Right kidney (tissue), 1 donor: ENCODE results near the gene FNDC5.

Source experiments
- DNase-seq: peaks from one replicate; pipeline ENCODE4 v3.0.0-alpha.2; 2016

The FNDC5 gene

DNA sequence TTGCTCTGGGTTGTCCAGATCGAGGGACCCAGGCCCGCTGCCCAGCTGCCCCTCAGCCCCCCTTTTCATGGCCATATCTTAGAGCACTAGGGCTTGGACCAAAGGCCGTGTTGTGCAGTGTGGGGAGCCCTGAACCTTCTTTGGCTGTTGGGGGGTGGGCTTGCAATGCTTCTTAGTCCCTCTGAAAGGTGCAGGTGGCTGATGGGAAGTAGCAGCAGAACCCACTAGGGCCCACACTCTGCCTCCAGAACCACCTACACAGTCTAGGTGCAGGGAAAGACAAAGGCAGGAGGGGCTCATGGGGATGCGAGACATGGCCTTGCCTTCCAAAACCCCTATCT lies 13.3 kb upstream of the FNDC5 start:
- DNase-seq: no peak

DNA sequence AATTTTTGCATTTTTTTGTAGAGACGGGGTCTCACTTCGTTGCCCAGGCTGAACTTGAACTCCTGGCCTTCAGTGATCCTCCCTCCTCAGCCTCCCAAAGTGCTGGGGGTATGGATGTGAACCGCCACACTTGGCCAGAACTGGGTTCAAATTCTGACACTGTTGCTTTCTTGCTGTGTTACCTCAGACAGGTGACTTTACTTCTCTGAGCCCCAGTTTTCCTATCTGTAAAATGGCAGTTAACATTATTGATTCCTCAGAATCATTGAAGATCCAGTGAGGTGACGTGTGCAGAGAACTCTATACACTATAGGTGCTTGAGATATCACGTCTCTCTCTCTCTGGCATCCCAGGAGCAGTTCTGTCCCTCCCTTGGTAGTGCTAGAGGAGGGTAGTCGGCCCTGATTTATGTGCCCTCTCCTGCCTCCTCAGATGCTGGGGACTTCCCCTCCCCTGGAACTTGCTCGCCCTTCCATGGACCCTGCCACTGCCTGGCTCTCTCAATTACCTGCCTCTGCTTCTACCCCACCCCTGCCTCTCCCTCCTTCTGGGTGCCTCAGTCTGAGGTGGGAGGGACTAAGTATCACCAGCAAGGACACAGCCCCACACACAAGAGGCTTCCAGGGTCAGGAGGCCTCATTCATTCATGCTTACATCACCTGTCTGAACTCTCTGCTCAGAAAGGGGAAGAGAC lies 12.8 kb upstream of the FNDC5 start:
- no peak for DNase-seq

DNA sequence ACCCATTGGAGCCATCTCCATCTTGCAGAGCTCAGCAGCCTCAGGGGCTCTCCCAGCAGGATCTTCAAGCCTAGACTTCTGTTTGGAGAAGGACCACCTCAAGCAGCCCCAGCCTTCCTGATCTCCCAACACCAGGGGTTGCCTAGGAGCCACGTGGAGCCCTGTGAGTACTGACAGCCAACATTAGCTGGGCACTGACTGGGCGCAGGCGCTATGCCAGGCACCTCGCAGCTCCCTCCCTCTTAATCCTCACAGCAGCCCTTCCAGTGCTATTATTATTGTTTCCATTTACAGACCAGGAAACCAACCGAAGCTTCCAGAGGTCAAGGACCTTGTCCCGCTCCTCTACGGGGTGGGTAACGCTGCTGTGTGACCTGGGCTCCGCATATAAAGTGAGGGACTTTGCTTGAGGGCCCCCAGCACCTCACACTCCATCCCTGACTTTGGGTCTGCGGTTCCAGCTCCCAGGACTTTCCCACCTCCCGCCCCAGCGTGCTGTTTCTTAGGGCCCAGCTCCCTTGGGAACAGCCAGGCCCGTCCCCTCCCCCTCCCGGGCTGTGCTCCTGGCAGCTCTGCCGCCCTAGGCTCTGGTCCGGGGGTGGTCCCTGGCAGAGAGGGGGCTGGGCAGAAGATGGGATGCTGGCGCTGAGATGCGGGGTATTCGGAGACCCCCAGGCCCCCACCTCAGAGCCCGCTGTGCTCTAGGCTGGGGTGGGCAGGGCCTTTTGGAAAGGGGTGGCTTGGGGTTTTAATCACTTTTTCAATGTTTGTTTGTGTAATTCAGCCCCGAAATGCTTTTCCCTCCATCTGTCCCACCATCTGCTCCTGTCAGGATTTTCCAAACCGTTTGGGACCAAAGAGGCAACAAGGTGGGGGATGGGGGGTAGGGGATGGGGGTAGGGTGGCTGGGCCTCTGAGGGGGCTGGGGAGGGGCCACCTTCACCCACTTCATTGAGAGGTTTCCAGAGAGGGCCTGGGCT lies 11.4 kb upstream of the FNDC5 start:
- no peak for DNase-seq

DNA sequence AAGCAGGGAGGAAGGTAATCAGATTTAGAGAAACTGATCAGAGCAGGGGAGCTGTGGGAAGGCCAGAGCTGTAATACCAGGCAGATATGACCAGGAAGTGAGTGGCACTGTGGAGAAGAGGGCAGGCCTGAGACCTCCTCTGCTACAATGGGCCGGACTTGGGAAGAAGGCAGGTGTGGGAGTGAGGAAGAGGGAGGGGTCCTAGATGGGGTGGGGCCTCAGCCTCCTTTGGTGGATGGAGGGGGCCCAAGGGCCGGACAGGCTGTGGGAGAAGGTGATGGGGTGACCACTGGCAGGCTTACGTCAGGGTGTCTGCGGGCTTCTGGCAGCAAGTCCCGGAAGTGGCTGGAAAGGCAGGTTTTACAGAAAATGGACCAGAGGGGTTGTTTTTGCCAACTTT lies 10.6 kb upstream of the FNDC5 start:
- no peak for DNase-seq

DNA sequence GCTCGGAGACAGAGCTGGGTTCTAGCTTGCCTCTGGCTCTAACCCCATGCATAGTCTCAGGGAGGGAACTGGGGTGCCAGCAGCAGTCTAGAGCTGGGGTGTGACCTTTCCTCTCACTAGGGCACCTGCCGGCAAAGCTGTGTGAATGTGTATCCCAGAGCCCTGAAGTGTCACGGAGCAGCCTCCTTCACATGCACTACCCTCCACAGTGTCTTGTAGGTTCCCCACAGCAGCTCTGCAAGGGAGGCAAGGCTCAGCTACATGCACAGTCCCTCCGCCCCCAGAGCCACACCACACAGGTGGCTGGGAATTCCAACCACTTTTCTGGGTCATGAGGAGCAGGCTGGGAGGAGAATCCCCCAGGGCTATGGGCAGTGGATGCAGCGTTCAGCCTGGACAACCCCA lies 7.9 kb upstream of the FNDC5 start:
- DNase-seq: no peak

DNA sequence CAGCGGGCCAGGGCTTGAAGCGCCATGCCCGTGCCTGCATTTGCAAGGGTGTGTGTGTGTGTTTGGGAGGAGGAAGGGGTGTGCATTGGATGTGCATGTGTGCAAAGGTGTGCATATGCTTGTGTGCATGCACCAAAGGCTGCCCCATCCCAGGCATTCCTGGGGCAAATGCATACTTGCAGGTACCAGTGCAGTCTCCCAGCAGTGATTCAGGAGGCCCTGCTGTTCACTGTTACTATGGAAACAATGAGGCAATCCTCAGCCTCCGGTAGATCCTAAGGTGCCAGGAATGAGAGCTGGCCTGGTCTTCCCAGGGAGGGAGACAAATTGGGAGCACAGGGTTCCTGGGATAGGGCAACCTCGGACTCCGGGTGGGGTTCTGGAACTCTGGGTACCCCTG lies 7.5 kb upstream of the FNDC5 start:
- no peak for DNase-seq

DNA sequence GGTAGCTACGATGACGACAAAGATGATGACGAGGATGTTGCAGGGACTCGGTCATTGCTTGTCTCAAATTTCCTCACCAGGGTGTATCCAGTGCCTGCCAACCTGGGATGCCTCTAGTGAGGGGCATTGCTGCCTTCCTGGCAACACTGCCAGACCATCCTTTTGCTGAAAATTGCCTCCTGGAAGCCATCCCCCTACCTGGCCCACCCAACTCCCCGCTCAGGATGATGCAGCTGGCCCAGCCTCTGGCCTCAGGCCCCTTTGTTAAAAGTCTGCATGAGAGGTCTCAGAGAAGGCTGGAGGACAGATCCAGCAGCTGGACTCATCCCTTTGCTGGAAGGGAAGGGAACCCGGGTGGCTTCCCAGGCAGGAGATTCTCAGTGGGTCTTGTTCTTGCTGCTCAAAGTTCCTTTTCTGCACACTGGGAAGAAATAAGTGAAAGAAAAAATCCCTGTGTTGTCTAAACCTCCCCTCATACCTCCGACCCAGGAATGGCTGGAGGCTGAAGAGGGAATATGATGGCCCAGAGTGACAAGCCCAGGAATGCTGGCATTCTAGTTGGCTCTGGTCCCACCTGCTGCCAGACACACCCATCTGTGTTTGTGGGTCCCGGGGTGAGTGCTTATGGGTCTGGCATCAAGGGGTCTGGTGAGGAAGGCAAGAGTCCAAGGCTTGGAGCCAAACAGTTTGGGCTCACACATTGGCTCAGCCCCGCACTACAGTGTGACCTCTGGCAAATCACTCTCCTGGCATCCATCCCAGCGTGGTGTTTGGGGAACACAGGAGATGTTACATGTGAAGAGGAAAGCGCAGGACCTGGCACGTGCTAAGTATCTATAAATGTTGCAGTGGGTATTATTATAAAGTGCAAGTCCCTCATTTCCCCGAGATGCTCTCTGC lies 6.7 kb upstream of the FNDC5 start:
- DNase-seq: no peak

DNA sequence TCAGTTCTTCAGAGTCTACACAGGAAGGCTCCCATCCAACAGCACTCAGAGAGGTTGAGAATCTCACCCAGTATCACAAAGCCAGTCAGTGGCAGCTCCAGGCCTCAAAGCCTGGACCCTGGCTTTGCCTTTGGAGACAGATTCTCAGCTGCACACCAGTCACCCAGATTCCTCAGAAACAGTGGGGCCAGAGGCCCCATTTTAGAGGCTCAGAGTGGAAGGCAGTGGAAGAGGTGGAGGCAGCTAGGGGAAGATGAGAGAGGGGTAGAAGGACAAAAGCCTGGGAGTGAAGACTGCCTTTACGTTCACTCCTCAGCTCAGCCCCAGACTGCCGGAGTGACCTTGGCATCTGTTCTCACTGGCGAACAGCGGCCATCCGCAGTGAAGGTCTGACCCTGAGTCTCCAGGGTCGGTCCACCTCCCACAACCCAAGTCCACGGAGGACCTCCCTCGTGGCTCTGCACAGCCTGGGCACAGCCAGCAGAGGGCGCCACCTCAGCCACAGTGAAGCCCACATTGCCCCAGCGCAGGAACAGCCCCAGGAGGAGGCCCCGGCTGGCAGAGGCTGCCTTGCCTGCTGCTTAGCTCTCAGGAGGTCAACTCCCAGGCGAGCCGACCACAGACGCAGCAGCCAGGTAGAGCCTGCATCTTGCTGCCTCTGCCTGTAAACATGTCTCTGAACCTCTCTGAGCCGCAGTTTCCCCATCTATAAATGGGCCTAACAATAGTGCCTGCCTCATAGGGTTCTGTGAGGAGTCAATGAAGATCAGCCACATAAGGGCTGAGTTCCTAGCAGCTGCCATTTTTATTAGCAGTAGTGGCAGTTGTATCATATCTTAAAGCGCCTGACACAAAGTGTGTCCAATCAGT lies 5.9 kb upstream of the FNDC5 start:
- DNase-seq: no peak

DNA sequence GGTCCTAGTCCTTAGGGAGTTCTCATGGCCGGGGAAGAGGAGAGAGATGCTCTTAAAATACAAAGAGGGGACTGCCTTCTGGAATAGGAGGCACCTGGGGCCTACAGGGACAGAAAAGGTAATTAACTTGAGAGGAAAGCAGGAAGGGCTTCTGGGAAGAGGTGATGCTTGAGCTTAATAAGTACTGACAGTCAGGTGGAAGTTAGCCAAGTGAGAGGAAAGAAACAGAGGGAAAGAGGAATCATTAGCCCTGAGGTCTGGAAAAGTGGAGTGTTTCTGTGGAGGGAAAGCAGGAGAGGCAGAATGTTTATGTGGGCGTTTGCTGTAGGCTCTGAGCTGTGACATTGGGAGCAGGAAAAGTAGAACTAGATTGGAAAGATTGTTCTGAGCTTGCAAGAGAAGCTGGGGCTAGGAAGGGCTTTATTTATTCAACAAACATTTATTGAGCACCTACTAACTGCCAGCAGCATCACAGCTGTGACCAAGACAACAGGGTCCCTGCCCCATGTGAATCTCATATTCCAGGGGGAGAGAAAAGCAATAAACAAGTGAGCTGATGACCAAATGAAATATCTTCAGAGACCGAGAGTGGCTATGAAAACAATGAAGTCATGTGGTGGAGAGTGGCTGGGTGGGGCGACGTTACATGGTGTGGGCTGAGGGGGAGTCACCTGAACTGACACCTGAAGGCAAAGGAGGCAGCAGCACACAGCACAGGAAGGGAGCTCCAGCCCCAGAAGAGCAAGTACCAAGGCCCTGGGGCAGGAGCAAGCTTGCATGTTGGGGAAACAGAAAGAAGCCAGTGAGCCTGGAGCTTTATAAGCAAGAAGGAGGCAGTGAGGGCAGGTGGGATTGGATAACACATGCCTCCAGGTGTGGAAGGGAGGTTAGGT lies 4.4 kb upstream of the FNDC5 start:
- DNase-seq: no peak

DNA sequence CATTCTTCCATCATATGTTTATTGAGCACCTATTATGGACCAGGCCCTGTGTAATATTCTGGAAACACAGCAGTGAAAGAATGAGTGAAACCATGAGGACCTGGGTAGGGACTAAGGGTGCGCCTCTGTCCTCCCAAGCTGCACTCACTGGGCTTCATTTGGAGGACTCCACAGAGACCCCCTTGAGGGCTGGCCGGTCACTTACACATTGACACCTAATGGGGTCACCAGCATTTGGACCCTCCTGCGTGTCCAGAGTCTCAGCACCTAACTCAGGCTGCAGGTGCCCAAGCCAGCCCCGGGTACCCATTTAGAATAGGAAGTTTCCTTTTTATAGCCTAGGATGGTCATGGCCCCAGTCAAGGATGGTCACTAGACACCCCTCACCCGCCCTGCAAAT lies 2.8 kb upstream of the FNDC5 start:
- no peak for DNase-seq

DNA sequence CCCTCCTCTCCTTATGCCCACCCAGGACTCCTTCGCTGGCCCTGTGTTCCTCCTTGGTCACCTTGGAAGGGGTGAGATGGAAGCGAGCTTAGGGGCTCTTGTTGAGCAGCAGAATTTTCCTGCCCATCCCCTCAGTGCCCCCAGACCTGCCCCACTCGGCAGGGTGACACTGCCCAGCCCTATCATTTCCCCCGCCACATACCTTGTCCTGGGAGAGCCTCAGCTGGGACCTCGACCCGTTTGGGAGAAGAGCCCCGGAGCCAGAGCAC lies 1.4 kb upstream of the FNDC5 start:
- DNase-seq: peak; percentile 29

DNA sequence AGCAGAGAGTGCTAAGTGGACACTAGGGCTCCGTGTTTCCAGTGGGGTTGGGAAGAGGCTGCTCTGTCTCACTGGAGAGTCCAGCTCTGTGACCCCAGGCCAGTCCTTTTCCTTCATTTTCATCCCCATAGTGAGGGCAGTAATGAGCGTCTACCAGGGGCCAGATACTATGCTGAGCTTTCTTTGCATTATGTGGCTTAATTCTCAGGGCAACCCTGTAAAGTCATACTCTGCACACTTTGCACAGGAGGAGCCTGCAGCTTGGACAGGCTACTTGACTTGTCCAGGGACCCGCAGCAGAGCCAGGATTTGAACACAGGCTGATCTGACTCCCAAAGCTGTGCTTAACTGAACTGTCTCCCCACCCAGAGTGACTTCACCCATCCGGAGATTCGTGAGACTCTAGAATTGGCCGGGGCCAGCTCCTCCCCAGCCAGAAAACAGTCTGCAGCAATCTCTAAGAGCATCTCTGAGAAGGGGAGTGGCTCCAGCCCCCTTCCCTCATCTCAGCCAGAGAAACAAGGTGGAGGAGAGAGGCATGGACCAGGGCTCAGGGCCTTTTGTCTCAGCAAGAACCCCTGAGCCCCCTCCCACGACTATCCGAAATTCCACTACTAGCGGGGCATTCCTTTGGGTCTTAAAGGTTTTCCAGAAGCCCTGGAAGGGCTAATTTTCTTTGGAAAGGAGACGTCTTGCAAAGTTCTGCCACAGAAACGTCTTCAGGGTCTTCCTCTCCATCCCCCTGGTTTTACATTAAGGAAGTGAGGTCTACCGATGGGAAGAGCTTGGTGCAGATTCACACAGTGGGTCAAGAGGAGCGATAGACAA lies 866 bp upstream of the FNDC5 start:
- peak; percentile 25 for DNase-seq

DNA sequence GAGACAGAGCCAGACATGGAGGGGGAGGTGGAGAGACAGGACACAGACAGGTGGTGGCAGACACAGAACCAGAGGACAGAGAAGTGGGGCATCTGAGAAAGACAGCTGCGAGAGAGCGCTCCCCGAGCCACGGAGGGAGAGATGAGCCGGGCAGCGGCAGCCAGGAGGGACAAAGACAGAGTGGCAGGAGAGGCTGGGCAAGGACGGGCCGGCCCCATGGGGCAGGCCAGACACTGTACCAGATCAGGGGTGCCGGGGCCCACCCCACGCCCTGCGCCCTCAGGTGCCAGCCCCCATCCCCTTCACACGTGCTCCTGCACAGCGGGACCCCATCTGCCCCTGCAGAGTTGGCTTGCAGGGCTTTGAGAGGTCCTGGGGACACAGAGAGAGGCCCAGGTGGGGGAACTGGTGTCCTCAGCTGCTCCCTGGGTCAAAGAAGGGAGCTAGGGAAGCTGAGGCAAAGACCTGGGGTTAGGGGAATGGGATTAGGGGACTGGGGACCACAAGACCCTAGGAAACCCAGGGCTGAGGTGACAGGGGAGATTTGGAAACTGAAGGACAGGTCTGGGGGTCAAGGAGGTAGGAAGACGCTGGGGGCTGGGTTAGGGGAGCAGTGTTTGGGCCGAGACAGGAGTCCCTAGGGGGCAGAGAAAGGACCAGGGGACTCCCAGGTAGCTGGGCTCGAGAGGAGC lies 643 bp downstream of the FNDC5 start:
- DNase-seq: peak; percentile 26

DNA sequence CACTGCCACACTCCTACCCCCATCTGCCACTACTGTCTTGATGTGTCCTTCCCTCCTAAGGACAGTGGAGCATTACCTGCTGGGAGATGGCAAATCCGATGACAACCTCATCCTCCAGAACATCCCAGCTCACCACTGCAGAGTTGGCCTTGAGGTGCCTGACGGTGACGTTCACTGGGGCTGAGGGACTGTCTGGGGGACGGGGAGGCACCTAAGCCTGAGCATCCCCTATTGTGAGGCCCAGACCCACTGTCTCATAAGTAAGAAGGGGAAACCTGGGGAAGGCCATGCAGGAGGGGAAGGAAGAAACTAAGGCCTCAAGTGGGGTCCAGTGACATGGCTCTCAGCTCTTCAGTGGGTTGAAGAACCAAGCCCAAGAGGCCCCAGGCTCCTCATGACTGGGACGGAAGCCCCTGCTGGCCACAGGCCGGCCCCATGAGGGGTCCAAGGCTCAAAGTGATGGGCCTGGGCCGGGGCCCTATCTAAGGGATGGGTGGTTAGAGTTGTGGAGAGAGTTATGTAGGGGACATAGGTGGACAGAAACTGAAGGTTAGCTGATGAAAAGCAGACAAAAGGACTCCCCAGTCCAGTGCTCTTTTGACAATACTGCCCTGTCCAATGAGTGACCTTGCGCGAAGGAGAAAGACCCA lies 1.8 kb downstream of the FNDC5 start:
- no peak for DNase-seq

DNA sequence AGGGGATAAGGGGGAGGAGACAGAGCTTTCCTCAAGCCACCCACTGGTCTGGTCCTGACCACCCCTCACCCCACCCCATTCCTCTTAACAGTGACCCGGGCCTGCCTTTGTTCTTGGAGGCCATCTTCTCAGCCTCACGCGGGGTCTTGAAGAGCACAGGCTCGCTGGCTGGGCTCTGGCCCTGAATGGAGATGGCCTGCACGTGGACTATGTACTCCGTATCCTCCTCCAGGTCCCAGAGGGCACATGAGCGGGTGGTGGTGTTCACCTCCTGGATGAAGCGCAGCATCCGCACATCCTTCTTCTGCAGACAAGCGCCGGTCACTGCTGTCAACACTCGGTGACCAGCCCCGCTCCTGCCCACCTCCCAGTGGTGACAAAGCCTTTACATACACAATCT lies 2.6 kb downstream of the FNDC5 start:
- DNase-seq: no peak

DNA sequence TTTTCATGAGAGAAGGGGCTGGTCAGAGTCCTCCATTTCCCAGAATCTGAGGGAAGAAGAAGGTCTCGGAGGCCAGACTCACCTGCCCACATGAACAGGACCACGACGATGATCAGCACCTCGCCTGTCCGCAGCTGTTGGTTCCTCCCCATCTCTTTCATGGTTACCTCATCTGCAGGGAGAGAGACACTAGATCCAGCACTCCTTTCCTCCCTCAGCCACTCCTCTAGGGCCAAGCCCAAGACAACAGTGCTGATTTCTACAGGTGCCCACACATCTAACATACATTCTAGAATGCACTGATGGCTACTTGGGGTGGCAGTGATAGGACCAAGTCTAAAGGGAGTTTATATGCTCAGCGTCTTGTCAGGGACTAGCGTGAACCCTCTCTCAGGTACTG lies 3.0 kb downstream of the FNDC5 start:
- DNase-seq: no peak

DNA sequence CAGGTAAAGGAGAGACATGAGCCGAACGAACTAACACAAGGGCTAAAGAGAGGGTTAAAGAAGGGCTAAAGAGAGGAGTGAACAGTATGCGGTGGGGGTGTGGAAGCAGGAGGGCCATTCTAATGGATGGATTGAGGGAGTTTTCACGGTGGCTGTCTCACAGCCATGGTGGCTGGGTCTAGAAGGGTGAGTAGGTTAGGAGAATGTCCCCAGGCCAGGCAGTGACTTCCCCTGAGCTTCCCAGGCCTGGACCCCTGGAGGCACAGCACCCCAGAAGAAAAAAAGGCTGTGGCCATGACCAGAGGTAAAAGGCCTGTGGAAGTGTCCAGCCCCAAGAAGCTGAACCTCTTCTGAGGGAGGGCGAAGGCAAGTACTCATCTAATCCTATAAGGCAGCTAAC lies 3.6 kb downstream of the FNDC5 start:
- no peak for DNase-seq

DNA sequence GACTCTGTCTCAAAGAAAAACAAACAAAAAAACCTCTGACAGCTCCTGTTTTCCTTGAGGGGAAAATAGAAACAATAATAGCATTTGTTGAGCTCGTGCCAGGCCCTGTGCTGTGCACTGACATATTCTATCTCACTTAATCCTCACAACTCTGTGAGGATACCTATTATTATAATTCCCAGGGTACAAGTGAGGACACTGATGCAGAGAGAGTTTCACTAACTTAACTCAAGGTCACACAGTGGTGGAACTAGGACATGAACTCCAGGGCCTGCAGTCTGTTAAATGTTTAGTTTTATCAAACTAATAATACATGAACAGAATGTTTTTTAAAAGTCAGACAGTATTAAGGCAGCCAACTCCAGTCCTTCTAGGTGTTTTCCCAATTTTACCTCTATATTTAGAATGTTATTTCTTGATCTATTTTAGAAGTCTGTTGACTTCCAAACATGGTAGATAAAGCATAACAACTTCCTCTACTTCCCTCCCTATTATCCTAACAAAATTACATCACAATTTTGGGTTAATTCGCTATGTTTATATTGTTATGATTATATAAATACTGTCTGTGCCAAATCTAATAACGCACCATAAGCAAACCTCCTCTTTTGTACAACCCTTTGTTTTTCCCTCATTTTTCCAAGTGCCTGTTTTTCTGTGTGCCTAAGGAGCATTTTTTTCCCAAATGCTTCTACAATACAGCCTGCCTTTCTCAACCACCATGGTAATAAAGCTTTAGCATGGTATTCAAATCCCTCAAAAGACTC lies 4.9 kb downstream of the FNDC5 start:
- no peak for DNase-seq
